Measurements from ENCODE around the gene TMEM203. TPM values are rescaled to one million over a fixed set of nuclear protein-coding genes. Genes with fewer than 3 reads are reported as not detected.

The TMEM203 gene
- total and polyA plus RNA-seq, 2 of the 4 experiments (the other 2 are of a cell fraction) = 18.8 to 40.6 TPM

- Histone ChIP-seq H3K18ac (ENCODE audit: low read depth, low read length) (no peak overlapping the region), H2BK20ac (ENCODE audit: low read depth, low read length) (no peak overlapping the region), H2AK5ac (ENCODE audit: low read depth, low read length) (0 out of 2 replicates have a peak overlapping the region, but pooled peaks have one; percentile 9), H4K8ac (ENCODE audit: low read depth in 2 of 2, low read length in 2 of 2) (no peak overlapping the region), H4K91ac (ENCODE audit: insufficient read depth, low read depth, low read length) (no peak overlapping the region), H3K9me3 (ENCODE audit: control insufficient read depth, insufficient read depth, low read length) (no peaks in the 10 kb centered on the region), H4K20me1 (ENCODE audit: insufficient read depth, low read length) (peaks cover 37% of the 10 kb centered on the region), H3K27me3 (ENCODE audit: control insufficient read depth, insufficient read depth, low read length) (no peaks in the 10 kb centered on the region), H3K4ac (ENCODE audit: low read depth, low read length) (no peak overlapping the region), H3K9me1 (ENCODE audit: insufficient read depth, low read length) (0 out of 2 replicates have a peak, but pooled peaks cover 2% of the 10 kb centered on the region), H3K4me3 (ENCODE audit: insufficient read depth, low read depth, low read length) (peak overlapping the region; percentile 56), H3K27ac (ENCODE audit: insufficient read depth, low read length) (no peak overlapping the region; the same call in 1 of the 2 replicates), H2AK9ac (replicated peaks; ENCODE audit: low read depth, low read length, poor library complexity) (peak overlapping the region; percentile 91), H3K14ac (replicated peaks; ENCODE audit: low read depth, low read length) (no peak overlapping the region), H2AFZ (replicated peaks; ENCODE audit: low read length, poor library complexity) (peak overlapping the region; percentile 78), H2BK15ac (ENCODE audit: low read depth, low read length) (no peak overlapping the region), H3K9ac (ENCODE audit: low read depth, low read length) (peak overlapping the region; percentile 16; the same call in 1 of the 2 replicates), H3K56ac (ENCODE audit: extremely low read depth, insufficient read depth, low read length) (no peak overlapping the region), H2BK120ac (ENCODE audit: low read depth, low read length) (no peak overlapping the region), H3K4me1 (ENCODE audit: control insufficient read depth, insufficient read depth, low read length) (peaks cover 21% of the 10 kb centered on the region), H2BK5ac (ENCODE audit: low read depth, low read length, poor library complexity, severe bottlenecking) (no peak overlapping the region), H3K79me1 (ENCODE audit: low read depth in 1 of 2, low read length in 2 of 2) (peaks cover 21 to 81% of the 10 kb centered on the region in 2 experiments), H3K36me3 (ENCODE audit: control insufficient read depth, insufficient read depth, low read length) (no peaks in the 10 kb centered on the region), H3K23ac (ENCODE audit: low read depth, low read length) (peak overlapping the region; percentile 66; the same call in 1 of the 2 replicates), H4K5ac (ENCODE audit: low read depth, low read length) (no peak overlapping the region), H3K4me2 (ENCODE audit: low read depth, low read length) (peak overlapping the region; percentile 69)
- ATAC-seq (ENCODE audit: low read depth) = no peak
- in situ Hi-C loops (cut with MboI; ENCODE audit: low sequenced_read_pairs) (no loop called here), dilution Hi-C loops (cut with HindIII; ENCODE audit: low sequenced_read_pairs, unreplicated experiment) (no loop called here), intact Hi-C loops (cut with micrococcal nuclease) (loop anchor here (1.0 kb wide), 1 partner anchor 10 kb away; no protein-coding TSS in a partner anchor)
- ChIA-PET POLR2A (ENCODE audit: unreplicated experiment) (interaction anchor here (1.3 kb wide), 2 partner anchors 11 to 41 kb away, joined by 3 to 4 read pairs; partner anchors contain the start of genes SSNA1 and TUBB4B), CTCF (no interaction called here)
- WGBS, 2 experiments (ENCODE audit: extremely low coverage in 2 of 2, insufficient read length in 1 of 2) = 31% methylated on average over 9 of the region's 51 CpGs; no CpG with 5 or more reads in 1 of the 2 experiments
- peak; percentile 12 for DNase-seq
- TF ChIP-seq CEBPB (IDR thresholded peaks at IDR 0.05; ENCODE audit: low read depth, low read length) (no peak), CTCF (conservative IDR thresholded peaks at IDR 0.05; ENCODE audit: low read depth, low read length) (no peak), RAD21 (IDR thresholded peaks at IDR 0.05; ENCODE audit: low read length) (no peak), USF2 (IDR thresholded peaks at IDR 0.05; ENCODE audit: low read depth, low read length) (no peak), SMC3 (IDR thresholded peaks at IDR 0.05; ENCODE audit: low read depth, low read length) (no peak), RFX5 (IDR thresholded peaks at IDR 0.05; ENCODE audit: low read depth, low read length) (no peak), RCOR1 (IDR thresholded peaks at IDR 0.05; ENCODE audit: insufficient replicate concordance, low read length) (no peak)
- BruUV-seq (replicated peaks) = no TSS peak
These were observed 5.9 kb downstream of the TMEM203 start for GRCh38 chr9:137199411-137200121.

All from IMR-90 (cell line).